ENCODE data around the gene EPN1. TPM values are rescaled to one million over a fixed set of nuclear protein-coding genes. Genes with fewer than 3 reads are reported as not detected.

Gene EPN1
- total and polyA plus RNA-seq, 9 of the 15 experiments (the other 6 are each of a cell fraction or from before 2014, with no cell fraction given): 0.08 to 138 (median 12.7) TPM

DNA sequence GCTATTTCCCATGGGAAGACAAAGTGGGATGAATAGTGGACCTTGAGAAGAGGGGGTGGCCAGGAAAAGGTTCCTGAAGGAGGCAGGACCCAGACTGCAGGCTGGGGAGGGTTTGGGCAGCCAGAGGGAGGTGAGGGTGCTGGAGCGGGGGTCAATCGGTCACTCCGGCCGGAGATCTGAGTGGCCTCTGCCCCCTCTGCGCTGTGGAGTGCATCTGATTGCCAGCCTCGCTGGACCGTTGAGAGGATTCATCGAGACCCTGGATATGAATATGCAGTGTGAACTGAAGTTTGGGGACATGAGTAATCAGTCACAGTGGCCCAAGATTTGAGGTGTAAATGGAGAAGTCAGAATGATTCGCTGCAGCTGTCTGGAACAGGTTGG lies 39.7 kb upstream of the EPN1 start (continued):
- no peak for TF ChIP-seq TOE1 (IDR thresholded peaks at IDR 0.05; ENCODE audit: borderline replicate concordance)
- no peak for TF ChIP-seq TOE1 (CRISPR knock-in tag; IDR thresholded peaks at IDR 0.05; ENCODE audit: borderline replicate concordance, low read depth)
- 0 out of 2 replicates have a peak, but pooled peaks have one; percentile 88 for TF ChIP-seq MED1 (CRISPR knock-in tag; IDR thresholded peaks at IDR 0.05; ENCODE audit: borderline replicate concordance)
- no peak for TF ChIP-seq PHTF2 (CRISPR knock-in tag; IDR thresholded peaks at IDR 0.05)
- no peak for TF ChIP-seq ZFP91 (CRISPR knock-in tag; IDR thresholded peaks at IDR 0.05)
- TF ChIP-seq ZNF589 (CRISPR knock-in tag; IDR thresholded peaks at IDR 0.05; ENCODE audit: low read depth): no peak
- TF ChIP-seq ZNF217 (CRISPR knock-in tag; IDR thresholded peaks at IDR 0.05): no peak
- TF ChIP-seq, protein P1, sequence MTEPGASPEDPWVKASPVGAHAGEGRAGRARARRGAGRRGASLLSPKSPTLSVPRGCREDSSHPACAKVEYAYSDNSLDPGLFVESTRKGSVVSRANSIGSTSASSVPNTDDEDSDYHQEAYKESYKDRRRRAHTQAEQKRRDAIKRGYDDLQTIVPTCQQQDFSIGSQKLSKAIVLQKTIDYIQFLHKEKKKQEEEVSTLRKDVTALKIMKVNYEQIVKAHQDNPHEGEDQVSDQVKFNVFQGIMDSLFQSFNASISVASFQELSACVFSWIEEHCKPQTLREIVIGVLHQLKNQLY (CRISPR knock-in tag; conservative IDR thresholded peaks at IDR 0.05): 0 out of 4 replicates have a peak, but pooled peaks of 1 of the 2 experiments have one; percentile 8
- no peak for TF ChIP-seq HBP1 (CRISPR knock-in tag; IDR thresholded peaks at IDR 0.05)
- TF ChIP-seq CHD2 (IDR thresholded peaks at IDR 0.05; ENCODE audit: low read depth, low read length): no peak
- TF ChIP-seq SPI1 (IDR thresholded peaks at IDR 0.05; ENCODE audit: borderline replicate concordance, low read depth, low read length): no peak
- TF ChIP-seq MTA2 (IDR thresholded peaks at IDR 0.05; ENCODE audit: low read depth): no peak
- TF ChIP-seq NELFE (IDR thresholded peaks at IDR 0.05; ENCODE audit: insufficient read depth, insufficient read length): no peak
- peak; percentile 2; the same call in 1 of the 2 replicates for TF ChIP-seq SP1 (CRISPR knock-in tag; IDR thresholded peaks at IDR 0.05)
- no peak for TF ChIP-seq HEY1 (CRISPR knock-in tag; IDR thresholded peaks at IDR 0.05; ENCODE audit: borderline replicate concordance)
- TF ChIP-seq FIP1L1 (IDR thresholded peaks at IDR 0.05; ENCODE audit: low read depth, low read length, poor library complexity, severe bottlenecking): no peak
- no peak for TF ChIP-seq ZNF124 (CRISPR knock-in tag; IDR thresholded peaks at IDR 0.05)
- TF ChIP-seq ZNF445 (CRISPR knock-in tag; IDR thresholded peaks at IDR 0.05; ENCODE audit: low read depth): no peak
- TF ChIP-seq PURB (CRISPR knock-in tag; IDR thresholded peaks at IDR 0.05; ENCODE audit: low read depth): no peak
- TF ChIP-seq, protein P2, sequence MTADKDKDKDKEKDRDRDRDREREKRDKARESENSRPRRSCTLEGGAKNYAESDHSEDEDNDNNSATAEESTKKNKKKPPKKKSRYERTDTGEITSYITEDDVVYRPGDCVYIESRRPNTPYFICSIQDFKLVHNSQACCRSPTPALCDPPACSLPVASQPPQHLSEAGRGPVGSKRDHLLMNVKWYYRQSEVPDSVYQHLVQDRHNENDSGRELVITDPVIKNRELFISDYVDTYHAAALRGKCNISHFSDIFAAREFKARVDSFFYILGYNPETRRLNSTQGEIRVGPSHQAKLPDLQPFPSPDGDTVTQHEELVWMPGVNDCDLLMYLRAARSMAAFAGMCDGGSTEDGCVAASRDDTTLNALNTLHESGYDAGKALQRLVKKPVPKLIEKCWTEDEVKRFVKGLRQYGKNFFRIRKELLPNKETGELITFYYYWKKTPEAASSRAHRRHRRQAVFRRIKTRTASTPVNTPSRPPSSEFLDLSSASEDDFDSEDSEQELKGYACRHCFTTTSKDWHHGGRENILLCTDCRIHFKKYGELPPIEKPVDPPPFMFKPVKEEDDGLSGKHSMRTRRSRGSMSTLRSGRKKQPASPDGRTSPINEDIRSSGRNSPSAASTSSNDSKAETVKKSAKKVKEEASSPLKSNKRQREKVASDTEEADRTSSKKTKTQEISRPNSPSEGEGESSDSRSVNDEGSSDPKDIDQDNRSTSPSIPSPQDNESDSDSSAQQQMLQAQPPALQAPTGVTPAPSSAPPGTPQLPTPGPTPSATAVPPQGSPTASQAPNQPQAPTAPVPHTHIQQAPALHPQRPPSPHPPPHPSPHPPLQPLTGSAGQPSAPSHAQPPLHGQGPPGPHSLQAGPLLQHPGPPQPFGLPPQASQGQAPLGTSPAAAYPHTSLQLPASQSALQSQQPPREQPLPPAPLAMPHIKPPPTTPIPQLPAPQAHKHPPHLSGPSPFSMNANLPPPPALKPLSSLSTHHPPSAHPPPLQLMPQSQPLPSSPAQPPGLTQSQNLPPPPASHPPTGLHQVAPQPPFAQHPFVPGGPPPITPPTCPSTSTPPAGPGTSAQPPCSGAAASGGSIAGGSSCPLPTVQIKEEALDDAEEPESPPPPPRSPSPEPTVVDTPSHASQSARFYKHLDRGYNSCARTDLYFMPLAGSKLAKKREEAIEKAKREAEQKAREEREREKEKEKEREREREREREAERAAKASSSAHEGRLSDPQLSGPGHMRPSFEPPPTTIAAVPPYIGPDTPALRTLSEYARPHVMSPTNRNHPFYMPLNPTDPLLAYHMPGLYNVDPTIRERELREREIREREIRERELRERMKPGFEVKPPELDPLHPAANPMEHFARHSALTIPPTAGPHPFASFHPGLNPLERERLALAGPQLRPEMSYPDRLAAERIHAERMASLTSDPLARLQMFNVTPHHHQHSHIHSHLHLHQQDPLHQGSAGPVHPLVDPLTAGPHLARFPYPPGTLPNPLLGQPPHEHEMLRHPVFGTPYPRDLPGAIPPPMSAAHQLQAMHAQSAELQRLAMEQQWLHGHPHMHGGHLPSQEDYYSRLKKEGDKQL (CRISPR knock-in tag; IDR thresholded peaks at IDR 0.05; ENCODE audit: borderline replicate concordance): 0 out of 2 replicates have a peak, but pooled peaks have one; percentile 18
